K562 (cell line): ENCODE results near the gene SH3BGR. TPM values are rescaled to one million over a fixed set of nuclear protein-coding genes. Genes with fewer than 3 reads are reported as not detected.

Experiments
- ATAC-seq: fragments of 200-7000 bp; cut with Tn5 transposase; 3 replicates; pipeline ENCODE4 v1.9.1; 2020; ENCODE audit warnings: moderate library complexity
- BruUV-seq: library from RNA; stranded (reverse); fragments of 400-500 nt; replicated peaks from 2 replicates; lab custom pipeline; 2021; lab: Mats Ljungman, UMichigan
- CTCF ChIA-PET: fragments of 300-600 bp; formaldehyde crosslinking; extraction: SDS; loops from one replicate; lab custom pipeline; 2021; ENCODE audit warnings: low intra/inter-chr PET ratio; lab: Yijun Ruan, JAX
- POLR2A ChIA-PET: fragments of 300-600, 350-650 bp; sonication (Branson Sonifier 250); formaldehyde crosslinking; extraction: SDS; loops from one replicate; lab custom pipeline; 2021; ENCODE audit warnings: antibody characterized with exemption, inconsistent platforms; lab: Yijun Ruan, JAX
- DNase-seq, 4 experiments: peaks; one replicate each; pipeline versions ENCODE4 v3.0.0 to v3.0.0-alpha.2; 2011 to 2018; ENCODE audit warnings: low spot score in 3 of 4, mixed read lengths in 3 of 4; ENCODE audit errors: extremely low read depth in 1 of 4
- FAIRE-seq: peaks from 2 replicates; lab custom pipeline; 2011; peaks lifted over from hg19 to GRCh38; lab: Jason Lieb, UNC
- H2AFZ ChIP-seq: 2 replicates; pipeline ENCODE4 v1.6.0; 2011; ENCODE audit warnings: low read depth, low read length, control low read depth, inconsistent platforms
- H3K27ac ChIP-seq: fragments of 200-600 bp; 3 replicates; pipeline ENCODE4 v1.8.0; 2011; ENCODE audit warnings: low read depth, mild to moderate bottlenecking, control low read depth, inconsistent platforms, low read length, moderate library complexity, mixed read lengths; ENCODE audit errors: extremely low read depth
- H3K27me3 ChIP-seq, 2 experiments: fragments of 300-600 bp in 1 of 2; 2 replicates in 1 of 2; 3 replicates in 1 of 2; pipeline versions ENCODE4 v1.6.0 to v1.8.0; 2011; ENCODE audit warnings: inconsistent platforms in 2 of 2, low read length in 2 of 2, mild to moderate bottlenecking in 1 of 2, mixed read lengths in 1 of 2, moderate library complexity in 1 of 2; ENCODE audit not compliant: control insufficient read depth in 2 of 2, insufficient read depth in 2 of 2
- H3K36me3 ChIP-seq: fragments of 300-600 bp; 3 replicates; pipeline ENCODE4 v1.8.0; 2011; ENCODE audit warnings: mild to moderate bottlenecking, low read length, inconsistent platforms; ENCODE audit not compliant: control insufficient read depth, insufficient read depth
- H3K4me1 ChIP-seq, 2 experiments: fragments of 200-600 bp in 1 of 2; replicated peaks in 1 of 2; 2 replicates in 1 of 2; 3 replicates in 1 of 2; pipeline versions ENCODE4 v1.5.1 to v1.8.0; 2011; ENCODE audit warnings: inconsistent platforms in 2 of 2, low read length in 2 of 2, mild to moderate bottlenecking in 1 of 2, mixed read lengths in 1 of 2, moderate library complexity in 1 of 2; ENCODE audit not compliant: control insufficient read depth in 2 of 2, insufficient read depth in 2 of 2
- H3K4me2 ChIP-seq: 2 replicates; pipeline ENCODE4 v1.6.1; 2011; ENCODE audit warnings: low read length, control low read depth, inconsistent platforms, mixed read lengths; ENCODE audit not compliant: insufficient read depth
- H3K4me3 ChIP-seq: fragments of 200-600 bp; sonication (generic), shearing (Covaris generic); 2 replicates; pipeline ENCODE4 v1.5.1; 2016; ENCODE audit warnings: control low read depth, inconsistent platforms
- H3K79me2 ChIP-seq: fragments of 200-600 bp; 3 replicates; pipeline ENCODE4 v1.8.0; 2011; ENCODE audit warnings: low read length, inconsistent platforms; ENCODE audit not compliant: control insufficient read depth, insufficient read depth
- H3K9ac ChIP-seq, 2 experiments: 2 replicates each; pipeline versions ENCODE4 v1.6.0 to v1.6.1; 2011; ENCODE audit warnings: low read depth in 2 of 2, low read length in 2 of 2, control low read depth in 1 of 2, inconsistent platforms in 1 of 2, mild to moderate bottlenecking in 1 of 2, mixed read lengths in 1 of 2; ENCODE audit not compliant: insufficient read depth in 1 of 2
- H3K9me1 ChIP-seq: one replicate; pipeline ENCODE4 v1.6.0; 2011; ENCODE audit warnings: inconsistent platforms, mild to moderate bottlenecking, low read length, moderate library complexity; ENCODE audit not compliant: control insufficient read depth, insufficient read depth
- H3K9me3 ChIP-seq: replicated peaks from 2 replicates; pipeline ENCODE4 v1.5.1; 2011; ENCODE audit warnings: low read depth, low read length, inconsistent platforms; ENCODE audit not compliant: control insufficient read depth, insufficient read depth
- H4K20me1 ChIP-seq: replicated peaks from 2 replicates; pipeline ENCODE4 v1.6.1; 2011; ENCODE audit warnings: low read length, inconsistent platforms, mixed read lengths; ENCODE audit not compliant: control insufficient read depth, insufficient read depth
- HCFC1 ChIP-seq: IDR thresholded peaks from 2 replicates; pipeline ENCODE4 v1.6.1; 2012; ENCODE audit warnings: low read depth, low read length, improper control_type of control experiment
- SRSF9 ChIP-seq: fragments of 200-400 bp; formaldehyde crosslinking; IDR thresholded peaks from 2 replicates; pipeline ENCODE4 v1.6.1; 2017; ENCODE audit warnings: low read depth, low read length, borderline replicate concordance
- ZEB2 ChIP-seq: fragments of 450-650 bp; IDR thresholded peaks from 2 replicates; pipeline ENCODE4 v1.6.1; 2016
- ZKSCAN1 ChIP-seq: fragments of 150-350 bp; IDR thresholded peaks from 2 replicates; pipeline ENCODE4 v1.6.1; 2016; ENCODE audit warnings: low read depth, low read length
- WGBS: fragments of 100-300 bp; shearing (Covaris generic); methylation state at CpG from one replicate; pipeline ENCODE4 v1.1.6; 2016; ENCODE audit warnings: low coverage, mixed read lengths; ENCODE audit not compliant: insufficient coverage; ENCODE audit errors: missing lambda C conversion rate; 5-methylcytosine and 5-hydroxymethylcytosine counted together
- in situ Hi-C: fragments of 300-500 bp; cut with MboI; formaldehyde crosslinking; loops from 4 replicates; pipeline ENCODE4 v1.15.0; 2018; ENCODE audit warnings: inconsistent platforms, mixed read lengths
- intact Hi-C: fragments of 100-400 bp; cut with micrococcal nuclease; formaldehyde crosslinking; loops from 2 replicates; pipeline ENCODE4 v1.14.2; 2022
- polyA plus RNA-seq, 8 experiments: library from polyadenylated mRNA; depleted of rRNA in 4 of 8; stranded (reverse) in 5 of 8; unstranded in 3 of 8; fragments of >200 nt; fragmentation: Nextera tagmentation in 2 of 8; fragmentation: Illumina TruSeq in 1 of 8; extraction: Ambion mirVana in 2 of 8; extraction: Trizol in 1 of 8; gene quantifications; 2 replicates each; pipeline versions ENCODE4 v1.2.1 to v1.2.3, GENCODE V29; 2011 to 2014; ENCODE audit warnings: inconsistent platforms in 1 of 8, missing spikeins in 1 of 8
- total RNA-seq, 7 experiments: library from RNA; depleted of rRNA in 6 of 7; stranded (reverse); fragments of >200 nt in 6 of 7; fragmentation: Illumina TruSeq in 2 of 7; extraction: Trizol in 2 of 7; gene quantifications; 2 replicates each; pipeline versions ENCODE4 v1.2.1 to v1.2.3, GENCODE V29; 2011 to 2021; ENCODE audit warnings: low replicate concordance in 1 of 7

The SH3BGR gene
- total and polyA plus RNA-seq, 9 of the 15 experiments (the other 6 are each of a cell fraction or from before 2014, with no cell fraction given): 6.6 to 42.9 (median 25.6) TPM

DNA sequence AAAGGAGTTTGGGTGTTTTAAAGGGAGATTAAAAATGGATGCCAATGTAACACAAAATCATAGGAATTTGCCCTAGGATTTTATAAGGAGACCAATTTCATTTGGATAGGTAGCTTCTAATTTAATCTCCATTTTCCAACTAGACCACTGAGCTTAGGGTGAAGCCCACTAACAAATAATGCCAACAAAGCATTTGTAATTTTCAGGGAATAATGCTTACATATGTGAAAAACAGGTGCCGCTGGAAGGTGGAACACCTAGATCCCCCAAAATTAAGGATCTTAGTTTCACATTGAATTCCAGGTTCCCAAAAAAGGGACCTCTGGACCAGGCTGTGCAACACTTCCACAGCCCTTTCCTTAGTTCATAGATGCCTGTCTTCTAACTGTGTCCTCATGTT, 94.8 kb downstream of the SH3BGR start:
- ATAC-seq: no peak
- no peaks in the 10 kb centered on the region for H3K9me1 ChIP-seq
- no peak for FAIRE-seq
- intact Hi-C loops: no loop called here
- no peak overlapping the region for H3K4me2 ChIP-seq
- 5% methylated on average over 1 of the region's 1 CpG for WGBS
- H3K36me3 ChIP-seq: no peaks in the 10 kb centered on the region
- in situ Hi-C loops: no loop called here
- H3K27me3 ChIP-seq: no peaks in the 10 kb centered on the region
- no peaks in the 10 kb centered on the region for H4K20me1 ChIP-seq
- H3K4me1 ChIP-seq: no peaks in the 10 kb centered on the region
- no peak overlapping the region for H3K27ac ChIP-seq
- H3K4me3 ChIP-seq: no peak overlapping the region
- no peaks in the 10 kb centered on the region for H3K9me3 ChIP-seq
- no peaks in the 10 kb centered on the region for H3K79me2 ChIP-seq
- H2AFZ ChIP-seq: no peak overlapping the region
- TF ChIP-seq ZEB2 (no peak), SRSF9 (no peak)
- DNase-seq: no peak
- CTCF ChIA-PET: no interaction called here
- POLR2A ChIA-PET: interaction anchor here (0.7 kb wide), 1 partner anchor 175 kb away, joined by 3 read pairs; no protein-coding TSS in a partner anchor
- H3K9ac ChIP-seq: no peak overlapping the region
- no TSS peak for BruUV-seq

DNA sequence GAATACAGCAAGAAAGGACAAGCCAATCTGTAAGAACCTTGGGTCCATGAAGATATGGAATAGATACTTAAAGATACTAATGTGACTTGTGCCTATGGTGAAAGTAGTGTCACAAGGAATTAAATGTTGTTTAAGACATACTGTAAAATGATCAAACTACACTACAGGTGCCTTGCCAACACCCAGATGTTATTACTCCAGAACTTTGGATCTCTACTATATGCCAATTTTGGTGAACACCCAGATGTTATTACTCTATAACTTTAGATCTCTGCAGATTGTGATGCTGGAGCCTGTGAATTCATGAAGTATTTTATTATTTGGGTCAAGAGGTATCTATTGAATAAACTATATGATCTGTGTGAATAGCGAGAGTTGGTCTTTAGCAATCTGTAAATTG, 101.1 kb downstream of the SH3BGR start:
- Histone ChIP-seq H3K9me1 (no peaks in the 10 kb centered on the region), H3K79me2 (no peaks in the 10 kb centered on the region), H3K27ac (no peak overlapping the region), H3K4me3 (no peak overlapping the region), H3K36me3 (no peaks in the 10 kb centered on the region), H3K9ac (no peak overlapping the region), H3K9me3 (no peaks in the 10 kb centered on the region), H3K4me1 (no peaks in the 10 kb centered on the region), H4K20me1 (no peaks in the 10 kb centered on the region), H3K27me3 (peaks cover 0 to 3% of the 10 kb centered on the region in 2 experiments; a peak in 1 of 5 replicates), H3K4me2 (no peak overlapping the region), H2AFZ (no peak overlapping the region)
- intact Hi-C loops (no loop called here), in situ Hi-C loops (no loop called here)
- 4% methylated on average over 1 of the region's 1 CpG for WGBS
- no peak for FAIRE-seq
- CTCF ChIA-PET: no interaction called here
- POLR2A ChIA-PET: no interaction called here
- no TSS peak for BruUV-seq
- DNase-seq: no peak
- ATAC-seq: no peak
- no peak for TF ChIP-seq HCFC1
- no peak for TF ChIP-seq ZKSCAN1
